K562 (cell line): ENCODE results near the gene GRIA3.
"Not testable (repeated sequence)": the region's sequence is repeated elsewhere in the genome, so short reads cannot be mapped to it uniquely, and the experiment has no call there.

ENCODE experiments used
- BACH1 ChIP-seq: fragments of 200-800 bp; sonication (Bioruptor generic); IDR thresholded peaks from 2 replicates; pipeline ENCODE4 v1.6.1; 2016; ENCODE audit warnings: missing genetic modification characterization, missing compliant biosample characterization
- POLR2A ChIP-seq: fragments of 450-650 bp; conservative IDR thresholded peaks from 2 replicates; pipeline ENCODE4 v1.6.1; 2016
- SMC3 ChIP-seq: conservative IDR thresholded peaks from 2 replicates; pipeline ENCODE4 v1.6.1; 2011; ENCODE audit warnings: low read depth, low read length, improper control_type of control experiment; ENCODE audit not compliant: insufficient read depth

GRCh38 chrX:123283407-123283806, 99.3 kb downstream of the GRIA3 start:
- TF ChIP-seq BACH1 (tag); SMC3; POLR2A: not testable (repeated sequence)
